H9 (cell line): ENCODE measurements around the gene BUD13. TPM values are rescaled to one million over a fixed set of nuclear protein-coding genes. Genes with fewer than 3 reads are reported as not detected.
"Not testable (repeated sequence)": the region's sequence is repeated elsewhere in the genome, so short reads cannot be mapped to it uniquely, and the experiment has no call there.

Experiments
- DNase-seq: peaks from one replicate; pipeline ENCODE4 v3.0.0-alpha.2; 2017
- H2AFZ ChIP-seq: one replicate; pipeline ENCODE4 v1.6.1; 2013; ENCODE audit warnings: mild to moderate bottlenecking, low read length, control low read depth, moderate library complexity
- H2AK5ac ChIP-seq: 2 replicates; pipeline ENCODE4 v1.6.1; 2013; ENCODE audit warnings: low read length, control low read depth, mixed read lengths; ENCODE audit not compliant: insufficient read length
- H2BK120ac ChIP-seq: one replicate; pipeline ENCODE4 v1.6.1; 2013; ENCODE audit warnings: low read depth, mild to moderate bottlenecking, low read length, control low read depth, inconsistent platforms; ENCODE audit not compliant: poor library complexity, severe bottlenecking
- H2BK12ac ChIP-seq: 2 replicates; pipeline ENCODE4 v1.6.1; 2013; ENCODE audit warnings: low read length, control low read depth, mixed read lengths, low read depth; ENCODE audit not compliant: insufficient read length
- H2BK15ac ChIP-seq: 2 replicates; pipeline ENCODE4 v1.6.1; 2013; ENCODE audit warnings: low read depth, low read length, control low read depth
- H2BK20ac ChIP-seq: one replicate; pipeline ENCODE4 v1.6.1; 2013; ENCODE audit warnings: low read depth, mild to moderate bottlenecking, low read length, control low read depth, inconsistent platforms; ENCODE audit not compliant: poor library complexity, severe bottlenecking
- H2BK5ac ChIP-seq: 2 replicates; pipeline ENCODE4 v1.6.1; 2013; ENCODE audit warnings: low read length, control low read depth, mixed read lengths; ENCODE audit not compliant: insufficient read length
- H3K14ac ChIP-seq: 2 replicates; pipeline ENCODE4 v1.6.1; 2013; ENCODE audit warnings: low read length, control low read depth; ENCODE audit not compliant: insufficient read depth
- H3K18ac ChIP-seq: 2 replicates; pipeline ENCODE4 v1.6.1; 2013; ENCODE audit warnings: low read depth, mild to moderate bottlenecking, mixed read lengths, low read length, control low read depth; ENCODE audit not compliant: insufficient read length
- H3K23ac ChIP-seq: 2 replicates; pipeline ENCODE4 v1.6.1; 2013; ENCODE audit warnings: low read length, control low read depth, mixed read lengths, low read depth; ENCODE audit not compliant: insufficient read length
- H3K23me2 ChIP-seq: 2 replicates; pipeline ENCODE4 v1.6.1; 2013; ENCODE audit warnings: low read depth, mild to moderate bottlenecking, mixed read lengths, low read length, control low read depth; ENCODE audit not compliant: insufficient read length, poor library complexity, severe bottlenecking
- H3K27ac ChIP-seq: 2 replicates; pipeline ENCODE4 v1.5.1; 2013; ENCODE audit warnings: low read length, control low read depth, mixed read lengths, low read depth; ENCODE audit not compliant: insufficient read length
- H3K27me3 ChIP-seq: 2 replicates; pipeline ENCODE4 v1.6.1; 2013; ENCODE audit warnings: low read length, control low read depth, inconsistent platforms; ENCODE audit not compliant: insufficient read depth
- H3K4ac ChIP-seq: 2 replicates; pipeline ENCODE4 v1.6.1; 2013; ENCODE audit warnings: low read depth, mild to moderate bottlenecking, control low read depth, inconsistent platforms, low read length, moderate library complexity
- H3K4me1 ChIP-seq: 2 replicates; pipeline ENCODE4 v1.6.1; 2013; ENCODE audit warnings: low read length, control low read depth, inconsistent platforms; ENCODE audit not compliant: insufficient read depth
- H3K4me2 ChIP-seq: 2 replicates; pipeline ENCODE4 v1.6.1; 2013; ENCODE audit warnings: low read length, control low read depth, mixed read lengths; ENCODE audit not compliant: insufficient read length, insufficient read depth
- H3K56ac ChIP-seq: 2 replicates; pipeline ENCODE4 v1.6.1; 2013; ENCODE audit warnings: low read depth, mild to moderate bottlenecking, mixed read lengths, low read length, control low read depth; ENCODE audit not compliant: insufficient read length
- H3K79me1 ChIP-seq: 2 replicates; pipeline ENCODE4 v1.6.1; 2013; ENCODE audit warnings: low read depth, mild to moderate bottlenecking, moderate library complexity, low read length, control low read depth, inconsistent platforms; ENCODE audit not compliant: insufficient read depth, poor library complexity, severe bottlenecking
- H3K79me2 ChIP-seq: 2 replicates; pipeline ENCODE4 v1.6.1; 2013; ENCODE audit warnings: low read length, control low read depth, inconsistent platforms; ENCODE audit not compliant: insufficient read depth
- H3K9ac ChIP-seq: 2 replicates; pipeline ENCODE4 v1.6.1; 2013; ENCODE audit warnings: low read length, control low read depth, mixed read lengths; ENCODE audit not compliant: insufficient read length; ENCODE audit errors: extremely low read depth
- H3K9me3 ChIP-seq: one replicate; pipeline ENCODE4 v1.6.1; 2013; ENCODE audit warnings: low read depth, low read length, inconsistent platforms; ENCODE audit not compliant: control insufficient read depth
- H3T11ph ChIP-seq: one replicate; pipeline ENCODE4 v1.6.1; 2013; ENCODE audit warnings: mild to moderate bottlenecking, low read length, control low read depth, inconsistent platforms
- H4K20me1 ChIP-seq: one replicate; pipeline ENCODE4 v1.6.1; 2013; ENCODE audit not compliant: control insufficient read depth, insufficient read length, insufficient read depth
- H4K5ac ChIP-seq: 2 replicates; pipeline ENCODE4 v1.6.1; 2013; ENCODE audit warnings: low read depth, mild to moderate bottlenecking, mixed read lengths, low read length, control low read depth; ENCODE audit not compliant: insufficient read length
- H4K8ac ChIP-seq: replicated peaks from 2 replicates; pipeline ENCODE4 v1.6.1; 2013; ENCODE audit warnings: low read length, control low read depth, mixed read lengths, low read depth; ENCODE audit not compliant: insufficient read length
- H4K91ac ChIP-seq: 2 replicates; pipeline ENCODE4 v1.6.1; 2013; ENCODE audit warnings: low read depth, mild to moderate bottlenecking, moderate library complexity, mixed read lengths, low read length, control low read depth; ENCODE audit not compliant: insufficient read length
- H3K27ac Mint-ChIP-seq, 3 experiments: 2 replicates in 2 of 3; 3 replicates in 1 of 3; pipeline ENCODE4 v1.8.0; 2020 to 2021; ENCODE audit warnings: mixed read lengths in 3 of 3, mild to moderate bottlenecking in 1 of 3, moderate library complexity in 1 of 3
- H3K27me3 Mint-ChIP-seq: 2 replicates; pipeline ENCODE4 v1.8.0; 2021; ENCODE audit warnings: low read depth, mild to moderate bottlenecking, moderate library complexity, mixed read lengths
- H3K36me3 Mint-ChIP-seq, 3 experiments: 2 replicates in 2 of 3; 3 replicates in 1 of 3; pipeline ENCODE4 v1.8.0; 2020 to 2021; ENCODE audit warnings: low read depth in 3 of 3, mixed read lengths in 3 of 3; ENCODE audit not compliant: insufficient read depth in 1 of 3
- H3K4me1 Mint-ChIP-seq, 2 experiments: 2 replicates each; pipeline ENCODE4 v1.8.0; 2020; ENCODE audit warnings: mixed read lengths in 2 of 2
- H3K4me3 Mint-ChIP-seq, 2 experiments: 2 replicates in 1 of 2; 3 replicates in 1 of 2; pipeline ENCODE4 v1.8.0; 2020 to 2021; ENCODE audit warnings: mild to moderate bottlenecking in 2 of 2, mixed read lengths in 2 of 2, moderate library complexity in 1 of 2
- H3K9me3 Mint-ChIP-seq, 2 experiments: 2 replicates in 1 of 2; 3 replicates in 1 of 2; pipeline ENCODE4 v1.8.0; 2020; ENCODE audit warnings: mild to moderate bottlenecking in 2 of 2, mixed read lengths in 2 of 2, moderate library complexity in 1 of 2
- CTCF ChIP-seq: fragments of 200-600 bp; sonication (generic); conservative IDR thresholded peaks from 3 replicates; pipeline ENCODE4 v1.8.0; 2021; ENCODE audit warnings: antibody characterized with exemption, mild to moderate bottlenecking
- WGBS: extraction: QIAGEN DNeasy Blood & Tissue Kit; methylation state at CpG from one replicate; pipeline ENCODE4 v1.1.7; 2013; ENCODE audit warnings: missing lambda C conversion rate, low lambda C conversion rate, mixed read lengths; ENCODE audit not compliant: insufficient read length; ENCODE audit errors: extremely low coverage; 5-methylcytosine and 5-hydroxymethylcytosine counted together
- total RNA-seq: library from RNA; stranded (reverse); gene quantifications from 2 replicates; pipeline ENCODE4 v1.2.1, GENCODE V29; 2021

BUD13 gene
- total RNA-seq, 1 experiment from 2014 or later: 30.0 TPM

- Histone ChIP-seq H3K9ac (no peak overlapping the region), H2BK20ac (no peak overlapping the region), H3K4me2 (no peak overlapping the region), H3K27ac (no peak overlapping the region), H3K23ac (no peak overlapping the region), H2BK120ac (no peak overlapping the region), H2BK15ac (no peak overlapping the region), H3K4me1 (no peaks in the 10 kb centered on the region), H3K27me3 (no peaks in the 10 kb centered on the region), H4K91ac (no peak overlapping the region), H3K18ac (no peak overlapping the region), H2AFZ (no peak overlapping the region), H3K79me2 (no peaks in the 10 kb centered on the region), H3T11ph (no peak overlapping the region), H4K20me1 (no peaks in the 10 kb centered on the region), H3K14ac (no peak overlapping the region), H4K5ac (no peak overlapping the region), H4K8ac (no peak overlapping the region), H2AK5ac (no peak overlapping the region), H3K56ac (no peak overlapping the region), H3K9me3 (no peaks in the 10 kb centered on the region), H3K23me2 (no peaks in the 10 kb centered on the region), H3K79me1 (no peaks in the 10 kb centered on the region), H2BK12ac (no peak overlapping the region), H3K4ac (no peak overlapping the region), H2BK5ac (no peak overlapping the region)
- H3K36me3 Mint-ChIP-seq: no peaks in the 10 kb centered on the region
- no peaks in the 10 kb centered on the region; a peak in 1 of 5 replicates for H3K9me3 Mint-ChIP-seq
- no peaks in the 10 kb centered on the region for H3K4me1 Mint-ChIP-seq
- TF ChIP-seq CTCF: no peak
- H3K27me3 Mint-ChIP-seq: peaks cover 2% of the 10 kb centered on the region
- DNase-seq: no peak
- WGBS: no CpG with 5 or more reads among the region's 3 CpGs
- H3K27ac Mint-ChIP-seq: no peak overlapping the region
- H3K4me3 Mint-ChIP-seq: no peak overlapping the region
These were observed 31.2 kb upstream of the BUD13 start for GRCh38 chr11:116804001-116804400.

GRCh38 chr11:116801662-116802061, 28.9 kb upstream of the BUD13 start:
- not testable (repeated sequence) for H3K27ac ChIP-seq, H3T11ph ChIP-seq, H3K14ac ChIP-seq, H3K27me3 ChIP-seq, H2AFZ ChIP-seq, H3K4ac ChIP-seq, H3K4me1 Mint-ChIP-seq, H2BK120ac ChIP-seq, H2BK5ac ChIP-seq, H3K79me1 ChIP-seq, H3K23me2 ChIP-seq, H3K56ac ChIP-seq, H3K4me3 Mint-ChIP-seq, H2BK20ac ChIP-seq, H4K20me1 ChIP-seq, H2AK5ac ChIP-seq, H4K5ac ChIP-seq, H4K8ac ChIP-seq, H3K18ac ChIP-seq, H3K36me3 Mint-ChIP-seq, H3K23ac ChIP-seq, H3K79me2 ChIP-seq, H3K9me3 Mint-ChIP-seq, H2BK15ac ChIP-seq, H3K27ac Mint-ChIP-seq, DNase-seq, H3K4me1 ChIP-seq, H4K91ac ChIP-seq, H2BK12ac ChIP-seq, H3K4me2 ChIP-seq, H3K27me3 Mint-ChIP-seq, H3K9ac ChIP-seq, H3K9me3 ChIP-seq
